ENCODE results near the gene MYH14. TPM values are rescaled to one million over a fixed set of nuclear protein-coding genes. Genes with fewer than 3 reads are reported as not detected.
A peak's percentile ranks its signal among the peaks of the same experiment; 100 is the strongest.

The MYH14 gene
- total and polyA plus RNA-seq, 9 of the 15 experiments (the other 6 are each of a cell fraction or from before 2014, with no cell fraction given) = 0.04 to 0.86 (median 0.19) TPM; not detected in 2

GRCh38 chr19:50264483-50265186 is 61.2 kb downstream of the MYH14 start (continued):
- TF ChIP-seq MGA (IDR thresholded peaks at IDR 0.05) = 0 out of 2 replicates have a peak, but pooled peaks have one; percentile 33
- peak; percentile 36; the same call in 1 of the 2 replicates for TF ChIP-seq SOX6 (IDR thresholded peaks at IDR 0.05)
- TF ChIP-seq CC2D1A (IDR thresholded peaks at IDR 0.05) = peak; percentile 47; the same call in 1 of the 2 replicates
- TF ChIP-seq BCLAF1 (IDR thresholded peaks at IDR 0.05; ENCODE audit: borderline replicate concordance in 1 of 2, control insufficient read depth in 1 of 2, low read depth in 2 of 2, low read length in 1 of 2) = no peak
- no peak for TF ChIP-seq THAP12 (CRISPR knock-in tag; IDR thresholded peaks at IDR 0.05)
- peak; percentile 37 for TF ChIP-seq NFIC (IDR thresholded peaks at IDR 0.05)
- peak; percentile 61 for TF ChIP-seq NFYB (IDR thresholded peaks at IDR 0.05; ENCODE audit: extremely low read depth, insufficient read length)
- peak; percentile 90 for TF ChIP-seq USF2 (CRISPR knock-in tag; IDR thresholded peaks at IDR 0.05)

Measured in K562 (cell line).